ENCODE data around the gene C1QTNF3.

DNA sequence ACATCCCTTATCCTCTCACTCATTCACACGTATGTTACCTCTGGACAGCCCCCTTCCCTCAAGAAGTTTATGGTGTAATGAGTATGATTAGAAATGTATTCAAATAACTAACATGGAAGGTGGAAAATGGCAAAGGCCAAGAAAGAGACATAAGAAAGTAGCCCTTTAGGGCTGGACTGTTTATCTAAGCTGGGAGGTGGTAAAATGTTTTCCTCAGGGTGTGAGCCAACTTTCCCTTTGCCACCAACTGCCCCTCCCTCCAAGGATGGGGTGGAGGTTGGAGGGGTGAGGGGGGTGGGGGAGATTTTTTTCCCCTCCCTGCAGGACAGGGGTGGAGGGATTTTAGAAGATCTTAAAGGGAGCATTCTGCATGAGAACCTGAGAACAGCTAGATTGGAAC is 66.7 kb downstream of the C1QTNF3 start:
- TF ChIP-seq, protein P1, sequence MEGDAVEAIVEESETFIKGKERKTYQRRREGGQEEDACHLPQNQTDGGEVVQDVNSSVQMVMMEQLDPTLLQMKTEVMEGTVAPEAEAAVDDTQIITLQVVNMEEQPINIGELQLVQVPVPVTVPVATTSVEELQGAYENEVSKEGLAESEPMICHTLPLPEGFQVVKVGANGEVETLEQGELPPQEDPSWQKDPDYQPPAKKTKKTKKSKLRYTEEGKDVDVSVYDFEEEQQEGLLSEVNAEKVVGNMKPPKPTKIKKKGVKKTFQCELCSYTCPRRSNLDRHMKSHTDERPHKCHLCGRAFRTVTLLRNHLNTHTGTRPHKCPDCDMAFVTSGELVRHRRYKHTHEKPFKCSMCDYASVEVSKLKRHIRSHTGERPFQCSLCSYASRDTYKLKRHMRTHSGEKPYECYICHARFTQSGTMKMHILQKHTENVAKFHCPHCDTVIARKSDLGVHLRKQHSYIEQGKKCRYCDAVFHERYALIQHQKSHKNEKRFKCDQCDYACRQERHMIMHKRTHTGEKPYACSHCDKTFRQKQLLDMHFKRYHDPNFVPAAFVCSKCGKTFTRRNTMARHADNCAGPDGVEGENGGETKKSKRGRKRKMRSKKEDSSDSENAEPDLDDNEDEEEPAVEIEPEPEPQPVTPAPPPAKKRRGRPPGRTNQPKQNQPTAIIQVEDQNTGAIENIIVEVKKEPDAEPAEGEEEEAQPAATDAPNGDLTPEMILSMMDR (IDR thresholded peaks at IDR 0.05) = no peak
- TF ChIP-seq POLR2A (IDR thresholded peaks at IDR 0.05) = no peak
